OCI-LY1 (cell line): Measurements from ENCODE around the gene IGSF8.
A peak's percentile ranks its signal among the peaks of the same experiment; 100 is the strongest.

Experiments
- H2AFZ ChIP-seq: fragments of 200-600 bp; sonication (generic), shearing (Covaris generic); 2 replicates; pipeline ENCODE4 v1.6.0; 2014; ENCODE audit warnings: antibody characterized with exemption, mild to moderate bottlenecking, low read length
- H3F3A ChIP-seq: fragments of 200-600 bp; sonication (generic), shearing (Covaris generic); 2 replicates; pipeline ENCODE4 v1.6.0; 2014; ENCODE audit warnings: mild to moderate bottlenecking, antibody characterized with exemption, low read length, moderate library complexity; ENCODE audit not compliant: insufficient read depth
- H3K27ac ChIP-seq: fragments of 200-600 bp; sonication (generic); 2 replicates; pipeline ENCODE4 v1.5.1; 2014; ENCODE audit warnings: low read length, mixed run types, mild to moderate bottlenecking, low read depth; ENCODE audit not compliant: poor library complexity, severe bottlenecking
- H3K27me3 ChIP-seq: fragments of 200-600 bp; sonication (generic); 2 replicates; pipeline ENCODE4 v1.6.0; 2014; ENCODE audit warnings: antibody characterized with exemption, mild to moderate bottlenecking, low read length, moderate library complexity; ENCODE audit not compliant: insufficient read depth
- H3K36me3 ChIP-seq: fragments of 200-600 bp; sonication (generic); 2 replicates; pipeline ENCODE4 v1.6.1; 2014; ENCODE audit warnings: mild to moderate bottlenecking, antibody characterized with exemption, low read length, moderate library complexity, mixed read lengths; ENCODE audit not compliant: insufficient read depth
- H3K4me1 ChIP-seq: fragments of 200-600 bp; sonication (generic); 2 replicates; pipeline ENCODE4 v1.5.1; 2014; ENCODE audit warnings: mild to moderate bottlenecking, low read length, moderate library complexity; ENCODE audit not compliant: insufficient read depth, severe bottlenecking
- H3K4me2 ChIP-seq: fragments of 200-600 bp; sonication (generic), shearing (Covaris generic); 2 replicates; pipeline ENCODE4 v1.6.1; 2014; ENCODE audit warnings: low read length
- H3K4me3 ChIP-seq: fragments of 200-600 bp; sonication (generic); 2 replicates; pipeline ENCODE4 v1.5.1; 2014; ENCODE audit warnings: low read length, low read depth, mild to moderate bottlenecking, mixed read lengths; ENCODE audit not compliant: poor library complexity, severe bottlenecking
- H3K79me2 ChIP-seq: fragments of 200-600 bp; shearing (Covaris generic); 2 replicates; pipeline ENCODE4 v1.6.1; 2016; ENCODE audit warnings: mixed run types, low read length, mixed read lengths; ENCODE audit not compliant: insufficient read depth
- H3K9ac ChIP-seq: fragments of 200-600 bp; sonication (generic), shearing (Covaris generic); 2 replicates; pipeline ENCODE4 v1.6.1; 2014; ENCODE audit warnings: mild to moderate bottlenecking, low read length, mixed read lengths
- H3K9me2 ChIP-seq: fragments of 200-600 bp; sonication (generic), shearing (Covaris generic); 2 replicates; pipeline ENCODE4 v1.6.1; 2014; ENCODE audit warnings: low read depth, mild to moderate bottlenecking, low read length, mixed read lengths
- H3K9me3 ChIP-seq: fragments of 200-600 bp; shearing (Covaris generic); 2 replicates; pipeline ENCODE4 v1.6.1; 2014; ENCODE audit warnings: low read length, mixed read lengths
- H4K20me1 ChIP-seq: fragments of 200-600 bp; sonication (generic), shearing (Covaris generic); 2 replicates; pipeline ENCODE4 v1.6.0; 2016; ENCODE audit warnings: mild to moderate bottlenecking, low read length; ENCODE audit not compliant: insufficient read depth
- CTCF ChIP-seq: fragments of 200-600 bp; sonication (generic), shearing (Covaris generic); IDR thresholded peaks from 2 replicates; pipeline ENCODE4 v1.5.1; 2017; ENCODE audit warnings: mild to moderate bottlenecking, antibody characterized with exemption, low read length, moderate library complexity, mixed read lengths
- EZH2 ChIP-seq: fragments of 200-600 bp; sonication (generic), shearing (Covaris generic); IDR thresholded peaks from 2 replicates; pipeline ENCODE4 v1.8.0; 2017; ENCODE audit warnings: borderline replicate concordance, mixed run types, mild to moderate bottlenecking, antibody characterized with exemption, low read length, moderate library complexity, mixed read lengths

The IGSF8 gene

GRCh38 chr1:160062230-160062532 is 36.2 kb downstream of the IGSF8 start:
- H3K9me3 ChIP-seq: no peaks in the 10 kb centered on the region
- no peak overlapping the region for H3K4me3 ChIP-seq
- no peaks in the 10 kb centered on the region; the same call in none of the 2 replicates for H3K27me3 ChIP-seq
- no peak overlapping the region for H2AFZ ChIP-seq
- no peaks in the 10 kb centered on the region for H3K36me3 ChIP-seq
- TF ChIP-seq CTCF (no peak), EZH2 (no peak)
- H3K9ac ChIP-seq: no peak overlapping the region
- no peak overlapping the region for H3K27ac ChIP-seq
- no peaks in the 10 kb centered on the region for H3F3A ChIP-seq
- H3K79me2 ChIP-seq: no peaks in the 10 kb centered on the region
- H3K4me2 ChIP-seq: no peak overlapping the region
- H3K4me1 ChIP-seq: no peaks in the 10 kb centered on the region
- no peaks in the 10 kb centered on the region for H4K20me1 ChIP-seq
- H3K9me2 ChIP-seq: no peaks in the 10 kb centered on the region

DNA sequence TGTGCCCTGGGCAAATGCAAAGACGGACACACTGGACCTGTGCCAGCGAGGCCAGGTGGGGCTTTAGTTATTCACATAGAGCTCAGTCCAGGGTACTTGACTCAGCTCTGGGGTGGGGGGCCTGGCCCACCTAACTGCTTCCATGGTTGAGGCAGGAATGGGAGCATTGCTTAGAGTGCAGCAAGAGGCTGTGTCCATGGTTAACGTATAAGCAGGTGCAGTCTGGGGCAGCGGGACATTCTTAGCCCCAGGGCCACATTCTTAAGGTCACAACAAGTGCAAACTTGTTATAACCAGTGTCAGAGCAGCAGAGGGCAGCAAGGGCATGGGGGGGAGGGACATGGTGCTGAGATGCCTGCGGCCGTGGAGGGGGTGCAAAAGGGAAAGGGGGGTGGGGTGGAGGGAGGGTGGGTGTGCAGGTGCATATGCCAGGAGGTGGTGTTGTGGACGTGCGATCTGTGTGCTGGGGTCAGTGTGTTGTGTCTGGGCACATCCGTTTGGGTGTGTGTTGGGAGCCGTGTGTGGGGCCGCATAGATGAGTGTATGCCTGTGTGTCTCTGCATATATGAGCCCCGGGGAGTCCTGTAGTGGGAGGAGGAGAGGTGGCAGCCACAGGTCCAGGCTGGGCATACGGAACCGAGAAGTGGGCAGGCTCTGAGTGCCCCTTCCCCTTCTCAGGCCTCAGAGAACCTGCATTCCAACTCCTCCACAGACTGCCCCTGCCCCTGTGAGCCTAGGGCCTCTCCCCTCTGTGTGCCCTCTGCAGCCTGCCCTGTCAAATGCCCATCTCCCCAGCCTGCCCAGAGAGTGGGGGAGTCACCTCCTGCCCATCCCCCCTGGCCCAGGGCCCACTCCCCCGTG is 36.8 kb downstream of the IGSF8 start:
- H4K20me1 ChIP-seq: no peaks in the 10 kb centered on the region
- TF ChIP-seq EZH2: no peak
- no peak for TF ChIP-seq CTCF
- H3K9ac ChIP-seq: no peak overlapping the region
- H3K27ac ChIP-seq: no peak overlapping the region
- H3K4me1 ChIP-seq: no peaks in the 10 kb centered on the region
- H3K79me2 ChIP-seq: no peaks in the 10 kb centered on the region
- no peak overlapping the region for H2AFZ ChIP-seq
- no peaks in the 10 kb centered on the region for H3K9me2 ChIP-seq
- no peak overlapping the region for H3K4me2 ChIP-seq
- no peak overlapping the region for H3K4me3 ChIP-seq
- H3K9me3 ChIP-seq: no peaks in the 10 kb centered on the region
- peaks cover under 1% of the 10 kb centered on the region for H3K27me3 ChIP-seq
- no peaks in the 10 kb centered on the region for H3K36me3 ChIP-seq
- H3F3A ChIP-seq: no peaks in the 10 kb centered on the region

DNA sequence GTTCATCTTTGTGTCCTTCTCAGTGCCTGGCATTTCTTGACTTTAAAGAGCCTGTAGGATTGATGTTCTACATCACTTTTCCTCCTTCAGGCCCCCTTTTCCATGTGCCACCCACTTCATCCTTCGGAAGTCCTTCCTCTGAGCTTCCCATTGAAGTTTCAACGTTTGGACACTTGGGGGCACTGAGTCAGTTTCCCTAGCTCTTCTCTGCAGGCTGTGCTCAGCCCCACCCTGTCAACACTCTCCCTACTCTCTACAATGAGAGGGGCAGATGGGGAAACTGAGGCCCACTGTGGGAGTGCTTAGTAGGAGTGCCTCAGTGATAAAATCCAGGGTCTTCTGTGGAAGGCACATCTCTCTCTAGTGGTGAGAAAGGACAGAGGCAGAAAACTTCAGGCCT is 40.3 kb downstream of the IGSF8 start:
- Histone ChIP-seq H3K27me3 (peaks cover 3% of the 10 kb centered on the region; the same call in 1 of the 2 replicates), H3F3A (no peaks in the 10 kb centered on the region), H3K9ac (no peak overlapping the region), H3K4me1 (no peaks in the 10 kb centered on the region), H4K20me1 (no peaks in the 10 kb centered on the region), H3K36me3 (no peaks in the 10 kb centered on the region), H3K9me2 (no peaks in the 10 kb centered on the region), H3K27ac (no peak overlapping the region), H3K4me2 (no peak overlapping the region), H3K9me3 (no peaks in the 10 kb centered on the region), H3K79me2 (no peaks in the 10 kb centered on the region), H3K4me3 (no peak overlapping the region), H2AFZ (no peak overlapping the region)
- TF ChIP-seq CTCF (peak; percentile 41), EZH2 (no peak)
